SKM-1 treated with dmso at 0.1 percent for 144 hours (cell line): ENCODE results near the gene SLC5A11.
"Not testable (repeated sequence)": the region's sequence is repeated elsewhere in the genome, so short reads cannot be mapped to it uniquely, and the experiment has no call there.

ENCODE experiments used
- DNase-seq: peaks from one replicate; lab custom pipeline; 2025; ENCODE audit not compliant: unreplicated experiment; lab: John Stamatoyannopoulos, UW

The SLC5A11 gene, protein sequence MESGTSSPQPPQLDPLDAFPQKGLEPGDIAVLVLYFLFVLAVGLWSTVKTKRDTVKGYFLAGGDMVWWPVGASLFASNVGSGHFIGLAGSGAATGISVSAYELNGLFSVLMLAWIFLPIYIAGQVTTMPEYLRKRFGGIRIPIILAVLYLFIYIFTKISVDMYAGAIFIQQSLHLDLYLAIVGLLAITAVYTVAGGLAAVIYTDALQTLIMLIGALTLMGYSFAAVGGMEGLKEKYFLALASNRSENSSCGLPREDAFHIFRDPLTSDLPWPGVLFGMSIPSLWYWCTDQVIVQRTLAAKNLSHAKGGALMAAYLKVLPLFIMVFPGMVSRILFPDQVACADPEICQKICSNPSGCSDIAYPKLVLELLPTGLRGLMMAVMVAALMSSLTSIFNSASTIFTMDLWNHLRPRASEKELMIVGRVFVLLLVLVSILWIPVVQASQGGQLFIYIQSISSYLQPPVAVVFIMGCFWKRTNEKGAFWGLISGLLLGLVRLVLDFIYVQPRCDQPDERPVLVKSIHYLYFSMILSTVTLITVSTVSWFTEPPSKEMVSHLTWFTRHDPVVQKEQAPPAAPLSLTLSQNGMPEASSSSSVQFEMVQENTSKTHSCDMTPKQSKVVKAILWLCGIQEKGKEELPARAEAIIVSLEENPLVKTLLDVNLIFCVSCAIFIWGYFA

DNA sequence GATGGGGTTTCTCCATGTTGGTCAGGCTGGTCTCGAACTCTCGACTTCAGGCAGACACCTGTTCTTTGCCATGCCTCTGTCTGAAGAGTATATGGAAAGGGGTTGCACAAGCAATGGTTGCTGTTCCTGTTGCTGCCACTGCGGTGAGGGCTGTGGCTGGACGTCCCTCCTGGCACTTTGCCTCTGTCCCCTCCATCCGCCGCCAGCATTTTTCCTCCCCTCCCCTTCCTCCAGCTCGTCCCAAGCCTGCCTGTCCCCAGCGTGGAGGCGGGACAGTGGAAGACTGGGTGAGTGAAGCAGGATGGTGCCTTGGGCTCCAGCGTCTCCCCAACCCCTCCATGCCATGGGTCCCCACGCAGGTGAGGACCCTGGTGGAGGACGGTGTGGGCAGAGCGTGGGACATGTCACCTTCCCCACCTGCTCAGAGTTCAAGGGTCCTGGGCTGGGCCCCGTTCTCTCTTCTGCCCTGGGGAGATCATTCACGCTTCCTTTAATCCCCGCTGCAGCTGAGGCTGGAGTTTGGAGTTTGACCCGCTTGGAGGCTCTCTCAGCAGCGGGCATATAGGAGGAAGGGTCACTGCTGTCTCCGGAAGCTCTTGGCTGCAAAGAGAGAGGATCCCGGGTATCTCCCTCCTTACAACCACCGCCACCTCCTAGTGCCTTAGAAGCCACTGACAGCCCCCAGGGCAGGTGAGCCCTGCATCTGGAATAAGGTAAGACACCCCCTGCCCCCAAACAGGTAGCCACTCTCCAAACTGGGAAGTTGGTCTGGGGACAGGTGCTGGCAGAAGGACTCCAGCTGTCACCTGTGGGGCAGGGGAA lies at the start of gene SLC5A11:
Gene SLC5A11, plus strand, starts transcription at position 238 of the 822 bp plus-strand sequence. CDS start 12,681 bp downstream, outside the sequence.
- DNase-seq: no peak

DNA sequence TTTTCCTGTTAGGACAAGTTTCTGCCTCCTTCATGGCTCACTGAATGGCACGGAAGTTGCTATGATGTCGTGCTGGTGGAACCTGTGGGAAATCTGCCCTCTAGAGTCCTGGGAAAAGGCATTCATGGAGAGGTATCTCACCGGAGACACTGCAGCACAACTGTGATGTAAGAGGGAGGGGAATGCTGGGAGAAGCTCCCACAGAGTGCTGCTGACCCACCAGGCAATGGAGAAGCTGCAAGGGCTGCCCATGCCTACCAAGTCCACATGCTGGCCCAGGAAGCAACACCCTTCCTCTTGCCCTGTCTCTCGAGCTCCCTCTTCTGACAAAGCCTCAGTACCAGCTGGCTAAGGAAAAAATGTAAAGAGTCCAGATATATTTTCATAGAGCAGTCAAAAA lies 45.2 kb upstream of the SLC5A11 start:
- no peak for DNase-seq

DNA sequence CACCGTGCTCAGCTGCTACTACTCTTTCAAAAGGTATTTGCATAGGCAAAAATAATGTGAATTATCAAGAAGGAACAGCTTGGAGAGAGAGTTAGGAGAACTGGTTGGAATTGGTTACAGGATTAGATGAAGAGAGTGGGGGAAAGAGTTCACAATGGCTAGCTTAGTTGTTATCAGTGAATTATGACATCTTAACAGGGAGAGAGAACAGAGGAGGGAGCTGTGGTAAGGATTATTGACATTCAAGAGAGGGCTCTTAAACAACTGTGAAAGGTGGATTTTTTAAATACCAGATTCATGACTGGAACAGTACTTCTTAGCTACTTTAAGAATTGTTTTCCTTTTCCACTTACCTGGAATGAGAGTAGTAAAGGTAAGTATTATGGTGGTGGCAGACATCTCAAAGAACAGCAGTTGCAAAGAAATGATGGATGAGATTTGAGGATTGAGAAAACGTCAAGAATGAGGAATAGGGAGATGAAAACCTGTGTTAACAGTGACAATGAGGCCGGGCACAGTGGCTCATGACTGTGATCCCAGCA lies 43.9 kb upstream of the SLC5A11 start:
- no peak for DNase-seq

DNA sequence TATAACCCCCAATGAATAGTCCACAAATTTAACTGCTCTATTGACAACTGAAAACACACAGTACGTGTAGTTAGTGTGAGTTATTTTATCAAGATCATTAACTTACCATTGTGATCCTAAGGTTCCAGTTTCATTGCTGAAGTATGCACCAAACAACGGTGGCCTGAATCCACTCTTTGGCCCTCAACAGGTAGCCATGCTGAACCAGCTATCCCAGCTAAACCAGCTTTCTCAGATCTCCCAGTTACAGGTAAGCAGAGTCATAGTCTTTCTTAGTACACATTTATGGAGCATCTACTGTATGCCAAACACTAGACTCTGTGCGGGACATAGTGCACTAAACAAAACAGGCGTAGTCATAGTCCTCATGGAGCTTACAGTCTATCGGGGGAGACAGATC lies 40.3 kb upstream of the SLC5A11 start:
- no peak for DNase-seq

DNA sequence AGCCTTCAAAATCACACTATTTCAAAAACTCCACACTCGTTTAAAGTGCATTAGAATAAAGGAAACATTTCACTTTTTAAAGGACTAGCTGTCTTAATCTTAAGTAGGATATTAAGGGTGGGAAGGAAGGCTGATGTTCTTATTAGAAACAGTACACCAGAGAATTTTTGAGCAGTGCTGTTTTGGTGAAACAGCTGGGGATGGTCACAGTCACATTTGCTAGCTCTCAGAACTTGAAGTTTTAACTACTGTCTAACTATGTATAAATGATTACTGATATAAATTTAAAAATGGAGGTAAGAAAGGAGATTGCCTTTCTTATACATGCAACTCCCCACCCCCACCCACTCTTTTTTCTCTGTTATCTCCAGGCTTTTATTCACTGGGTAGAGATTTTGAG lies 38.5 kb upstream of the SLC5A11 start:
- DNase-seq: no peak

DNA sequence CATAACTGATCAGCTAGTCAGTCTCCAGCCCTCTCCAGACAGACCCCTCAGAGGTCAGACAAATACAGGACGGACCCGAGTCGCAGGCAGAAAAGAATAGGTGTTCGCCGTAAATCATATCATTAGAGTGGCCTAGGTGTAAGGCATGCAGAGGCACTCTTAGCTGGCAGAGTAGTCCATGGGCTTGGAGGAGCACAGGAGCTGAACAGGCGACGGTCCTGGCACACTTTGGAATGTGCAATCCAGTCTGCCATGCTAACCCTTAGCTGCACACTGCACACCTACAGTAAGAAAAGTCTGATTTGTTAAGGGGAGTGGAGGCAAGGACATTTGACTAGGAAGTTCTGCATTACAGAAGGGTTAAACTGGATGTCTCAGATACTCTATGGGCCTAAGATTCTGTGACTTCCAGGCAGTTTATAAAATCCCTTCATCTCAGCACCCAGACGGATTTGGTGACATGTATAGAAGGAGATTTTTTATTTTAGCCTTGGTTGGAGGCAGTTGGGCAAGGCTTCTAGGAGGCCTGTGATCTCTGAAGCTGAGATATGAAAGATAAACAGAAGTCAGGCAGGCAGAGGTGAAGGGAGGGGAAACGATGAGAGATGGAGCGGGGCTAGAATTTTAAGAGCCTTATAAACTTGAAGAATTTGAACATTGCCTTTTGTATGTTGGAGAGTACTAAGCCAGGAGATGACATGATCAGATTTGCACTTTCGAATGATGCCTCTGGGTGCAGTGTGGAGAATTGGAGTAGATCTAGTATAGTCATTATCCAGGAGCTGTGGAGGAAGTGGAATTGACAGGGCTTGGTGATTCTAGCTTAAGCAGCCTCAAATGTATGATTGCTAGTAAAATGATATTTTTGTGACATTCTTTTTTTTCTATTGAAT lies 34.6 kb upstream of the SLC5A11 start:
- DNase-seq: no peak

DNA sequence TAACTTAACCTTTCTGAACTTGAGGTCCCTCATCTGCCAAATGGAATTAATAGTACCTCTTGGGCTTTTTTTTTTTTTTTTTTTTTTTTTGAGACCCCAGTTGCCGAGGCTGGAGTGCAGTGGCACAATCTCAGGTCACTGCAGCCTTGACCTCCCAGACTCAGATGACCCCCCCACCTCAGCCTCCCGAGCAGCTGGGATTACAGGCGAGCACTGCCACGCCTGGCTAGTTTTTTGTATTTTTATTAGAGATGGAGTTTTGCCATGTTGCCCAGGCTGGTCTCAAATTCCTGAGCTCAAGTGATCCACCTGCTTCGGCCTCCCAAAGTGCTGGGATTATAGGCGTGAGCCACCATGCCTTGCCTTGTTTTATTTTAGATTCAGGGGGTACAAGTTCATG lies 33.0 kb upstream of the SLC5A11 start:
- not testable (repeated sequence) for DNase-seq

DNA sequence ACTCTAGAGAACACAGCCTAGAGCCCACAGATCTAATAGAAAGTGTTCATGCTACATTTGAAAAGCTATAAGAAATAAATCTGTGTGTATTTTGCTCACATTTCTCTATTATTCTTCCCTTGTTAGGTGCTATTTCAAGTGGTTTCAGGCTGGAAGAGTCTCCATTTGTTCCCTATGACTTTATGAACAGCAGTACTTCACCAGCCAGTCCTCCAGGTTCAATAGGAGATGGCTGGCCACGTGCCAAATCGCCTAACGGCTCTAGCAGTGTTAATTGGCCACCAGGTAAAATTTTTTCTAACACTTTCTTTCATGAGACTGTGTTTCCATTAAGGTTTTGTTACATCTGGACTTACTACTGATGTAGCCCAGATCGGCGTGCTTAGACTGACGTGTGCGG lies 30.7 kb upstream of the SLC5A11 start:
- no peak for DNase-seq

DNA sequence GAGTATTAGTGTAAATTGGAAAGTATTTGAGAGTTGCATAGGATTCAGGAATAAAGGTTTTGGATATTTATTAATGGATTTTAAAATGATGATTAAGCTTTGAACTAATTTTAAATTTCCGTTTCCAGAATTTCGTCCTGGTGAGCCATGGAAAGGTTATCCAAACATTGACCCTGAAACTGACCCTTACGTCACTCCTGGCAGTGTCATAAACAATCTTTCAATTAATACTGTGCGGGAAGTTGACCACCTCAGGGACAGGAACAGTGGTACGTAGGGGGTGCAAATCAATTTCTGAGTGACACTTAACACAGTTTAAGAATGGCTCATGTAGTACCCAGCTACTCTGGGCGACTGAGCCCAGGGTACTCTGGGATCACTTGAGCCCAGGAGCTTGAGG lies 29.1 kb upstream of the SLC5A11 start:
- DNase-seq: no peak

DNA sequence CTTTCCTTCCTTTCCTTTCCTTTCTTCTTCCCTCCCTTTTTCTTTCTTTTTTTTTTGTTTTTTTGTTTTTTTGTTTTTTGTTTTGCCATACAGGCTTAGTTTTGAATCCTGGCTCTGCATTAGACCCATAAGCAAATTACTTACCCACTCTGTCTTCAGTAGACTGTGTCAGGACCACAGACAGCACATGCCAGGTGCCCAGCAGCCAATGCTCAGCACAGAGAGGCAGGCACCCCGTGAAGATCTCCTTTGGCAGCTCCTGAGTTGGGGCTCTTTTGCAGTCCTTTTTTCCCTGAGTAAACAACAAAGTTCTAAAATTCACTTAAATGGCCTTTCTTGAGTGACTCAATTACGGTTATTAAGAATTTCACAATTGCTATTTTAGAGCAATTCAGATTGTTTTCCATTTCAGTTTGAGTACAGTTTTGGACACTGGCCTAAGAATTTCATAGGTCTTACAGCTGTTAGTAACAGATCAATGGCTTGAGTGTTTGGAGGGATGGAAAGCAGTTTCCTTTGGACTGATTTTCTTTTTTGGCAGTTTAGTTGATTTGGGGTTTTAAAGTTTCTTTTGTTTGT lies 26.2 kb upstream of the SLC5A11 start:
- no peak for DNase-seq

DNA sequence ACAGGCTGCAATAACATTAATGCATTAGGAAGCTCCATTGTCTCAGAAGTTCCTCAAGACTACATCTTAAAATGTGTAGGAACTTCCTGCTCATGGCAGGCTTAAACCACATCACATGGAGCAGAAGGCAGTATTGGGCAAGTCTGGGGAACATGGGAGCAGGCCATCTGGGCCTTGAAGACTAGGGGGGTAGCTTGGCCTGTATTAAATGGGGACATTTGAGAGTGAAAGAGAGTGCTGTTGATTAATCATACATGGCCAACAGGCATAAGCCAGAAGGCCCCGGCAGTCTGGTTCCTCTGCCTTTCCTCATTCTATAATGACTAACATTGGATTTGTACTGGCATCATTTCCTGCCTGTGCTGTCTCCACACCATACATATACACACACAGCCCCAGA lies 25.2 kb upstream of the SLC5A11 start:
- no peak for DNase-seq

DNA sequence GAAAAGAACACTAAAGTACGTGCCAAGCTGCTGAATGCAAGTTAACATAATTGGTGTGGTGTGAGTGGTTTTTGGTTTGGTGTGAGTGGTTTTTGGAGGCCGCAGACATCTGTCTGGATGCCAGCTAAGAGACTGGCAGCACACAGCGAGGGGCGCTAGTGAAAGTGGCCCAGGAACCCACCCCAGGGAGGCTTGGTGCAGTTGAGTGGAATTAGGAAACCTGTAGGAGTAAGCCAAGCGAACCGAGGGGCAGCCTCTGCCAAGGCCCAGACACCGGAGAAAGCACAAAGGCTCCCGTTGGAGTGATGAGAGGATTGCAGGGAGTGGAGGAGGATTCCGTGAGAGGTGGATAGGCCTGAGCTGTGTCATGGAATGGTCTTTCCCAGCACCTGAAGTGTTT lies 24.6 kb upstream of the SLC5A11 start:
- no peak for DNase-seq

DNA sequence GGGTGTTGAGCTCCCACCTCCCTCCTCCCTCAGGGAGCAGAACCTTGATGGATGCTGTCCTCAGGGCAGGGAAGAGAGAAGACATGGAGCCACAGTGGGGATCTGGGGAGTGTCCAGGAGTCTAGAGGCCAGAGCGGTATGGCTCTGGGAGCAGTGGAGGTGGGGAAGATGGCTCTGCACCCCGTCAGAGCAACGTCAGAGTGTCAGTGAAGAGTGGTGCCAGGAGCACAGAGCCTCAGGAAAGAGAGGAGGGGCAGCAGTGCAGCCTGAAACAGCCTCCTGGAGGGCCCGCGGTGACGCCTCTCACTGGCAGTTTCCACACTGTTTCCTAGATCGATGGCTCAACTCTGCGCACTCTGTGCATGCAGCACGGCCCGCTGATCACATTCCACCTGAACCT lies 23.2 kb upstream of the SLC5A11 start:
- no peak for DNase-seq

DNA sequence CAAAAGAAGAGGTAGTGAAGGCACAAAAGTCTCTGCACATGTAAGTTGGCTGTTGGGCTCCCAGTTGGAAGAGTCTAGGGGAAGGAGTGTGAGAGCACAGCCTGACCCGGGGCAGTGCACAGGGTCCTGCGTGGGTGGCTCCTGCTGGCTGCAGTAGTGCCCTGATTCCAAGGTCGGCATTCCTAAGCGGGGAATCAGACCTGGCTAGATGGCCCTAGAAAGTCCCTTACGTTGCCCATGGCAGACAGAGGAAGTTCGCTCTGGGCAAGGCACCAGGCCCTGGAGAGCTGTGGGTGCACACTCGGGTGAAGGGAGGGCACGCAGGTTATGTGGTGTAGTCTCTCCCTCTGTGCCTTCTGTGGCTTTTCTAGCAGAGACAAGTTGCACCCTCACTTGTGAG lies 22.8 kb upstream of the SLC5A11 start:
- DNase-seq: no peak

DNA sequence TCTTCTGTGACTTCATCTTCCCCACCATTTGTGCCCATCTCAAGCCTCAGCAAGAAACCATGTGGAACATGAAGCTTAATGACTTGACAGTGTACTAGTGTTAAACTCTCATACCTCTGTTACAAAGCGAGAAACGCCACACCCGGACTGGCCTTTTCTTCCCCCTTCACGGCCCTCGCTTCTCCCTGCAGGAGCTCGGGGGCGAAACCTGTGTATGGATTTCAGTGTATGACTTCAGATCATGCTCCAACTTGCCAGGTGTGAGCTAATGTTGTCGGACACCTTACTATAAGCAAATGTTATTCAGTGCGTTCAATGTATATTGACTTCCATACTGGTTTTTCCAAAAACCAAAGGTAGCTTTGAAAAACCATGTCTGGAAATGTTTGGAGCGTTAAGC lies 20.1 kb upstream of the SLC5A11 start:
- no peak for DNase-seq

DNA sequence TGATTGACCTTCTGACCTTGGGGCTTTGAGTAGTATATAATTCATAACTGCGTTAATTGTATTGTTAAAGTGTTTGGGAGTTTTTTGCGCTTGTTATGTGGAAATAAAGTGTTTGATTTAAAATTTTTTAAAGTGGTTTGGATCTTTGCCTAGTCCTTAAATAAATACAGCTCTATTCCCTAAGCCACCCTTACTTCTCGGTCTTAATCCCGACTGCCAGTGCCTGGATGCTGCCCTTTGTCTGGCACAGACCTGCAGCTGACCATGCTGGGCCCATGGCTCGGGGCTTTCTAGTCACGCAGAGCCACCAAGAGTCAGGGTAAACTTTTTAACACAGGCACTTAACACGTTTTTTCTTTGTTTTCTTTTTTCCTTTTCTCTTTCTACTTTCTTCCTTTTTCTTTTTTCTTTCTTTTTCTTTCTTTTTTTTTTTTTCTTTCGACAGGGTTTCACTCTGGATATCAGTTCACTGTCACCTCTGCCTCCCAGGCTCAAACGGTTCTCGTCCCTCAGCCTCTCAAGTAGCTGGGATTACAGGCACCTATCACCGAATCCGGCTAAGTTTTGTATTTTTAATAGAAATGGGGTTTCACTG lies 19.6 kb upstream of the SLC5A11 start:
- DNase-seq: no peak

DNA sequence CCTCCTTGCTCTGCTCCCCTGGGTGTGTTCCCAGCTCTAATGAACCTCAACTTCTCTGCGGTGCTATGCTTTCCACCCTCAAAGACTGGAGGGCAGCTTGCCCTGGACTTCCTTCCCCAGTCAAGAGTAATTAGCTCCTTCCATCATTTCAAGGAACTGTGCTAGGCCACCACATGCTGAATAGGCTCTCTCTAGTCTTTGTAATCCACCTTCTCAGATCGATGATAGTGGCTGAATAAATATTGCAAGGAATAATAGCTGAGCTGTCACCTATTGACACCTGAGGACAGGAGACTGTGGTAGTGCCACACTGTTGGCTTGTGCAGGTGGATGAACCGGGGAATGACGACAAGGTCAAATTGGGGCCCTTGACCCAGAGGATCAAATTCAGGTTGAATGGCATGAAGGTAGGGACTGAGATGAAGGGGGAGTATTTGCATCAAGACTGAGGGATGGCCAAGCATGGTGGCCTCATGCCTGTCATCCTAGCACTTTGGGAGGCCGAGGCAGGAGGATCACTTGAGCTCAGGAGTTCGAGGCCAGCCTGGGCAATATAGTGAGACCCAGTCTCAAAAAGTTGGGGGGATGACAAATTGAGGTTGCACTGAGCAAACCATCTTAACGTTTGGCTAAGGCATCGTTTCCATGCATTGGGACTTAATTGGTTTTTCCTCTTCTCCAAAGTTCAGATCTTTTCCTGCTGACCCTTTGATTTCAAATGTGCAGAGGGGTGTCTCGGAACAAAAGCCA lies 18.8 kb upstream of the SLC5A11 start:
- DNase-seq: no peak

DNA sequence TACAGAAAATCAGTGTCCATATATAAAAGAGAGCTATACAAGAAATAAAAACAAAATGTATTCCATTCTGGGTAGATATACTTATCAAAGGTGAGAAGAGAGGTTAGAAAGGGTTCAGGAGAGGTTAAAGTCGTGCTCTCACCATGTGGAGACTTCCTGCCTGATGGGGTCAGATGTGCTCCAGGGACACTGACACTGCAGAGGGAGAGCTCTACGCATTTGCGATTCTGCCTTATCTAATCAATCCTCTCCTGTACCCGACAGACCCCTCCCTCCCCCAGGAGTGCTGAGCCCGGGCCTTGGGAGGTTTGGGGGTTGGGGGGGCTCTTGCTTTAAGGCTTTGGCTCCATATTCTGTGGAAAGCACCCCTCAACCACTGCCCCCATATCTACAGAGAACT lies 16.6 kb upstream of the SLC5A11 start:
- no peak for DNase-seq

DNA sequence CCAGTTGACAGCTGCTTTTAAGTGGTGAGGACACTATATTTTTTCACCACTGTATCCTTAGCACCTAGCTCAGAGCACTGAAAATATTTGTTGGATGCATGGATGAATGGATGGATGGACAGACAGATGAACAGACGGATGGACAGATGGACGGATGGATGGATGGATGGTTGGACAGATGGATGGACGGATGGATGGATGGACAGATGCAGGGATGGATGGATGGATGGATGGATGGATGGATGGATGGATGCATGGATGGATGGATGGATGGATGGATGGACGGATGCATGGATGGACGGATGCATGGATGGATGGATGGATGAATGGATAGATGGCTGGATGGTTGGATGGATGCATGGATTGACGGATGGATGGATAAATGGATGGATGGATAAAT lies 12.4 kb upstream of the SLC5A11 start:
- DNase-seq: no peak
